H54 (cell line): Measurements from ENCODE around the gene PSMC4.
A peak's percentile ranks its signal among the peaks of the same experiment; 100 is the strongest.

Experiments
- DNase-seq: peaks from one replicate; pipeline ENCODE4 v3.0.0; 2011; ENCODE audit warnings: low spot score, mixed read lengths; ENCODE audit not compliant: insufficient read length
- FAIRE-seq: peaks from 3 replicates; lab custom pipeline; 2011; peaks lifted over from hg19 to GRCh38; lab: Jason Lieb, UNC
- POLR2A ChIP-seq: IDR thresholded peaks from 2 replicates; pipeline ENCODE4 v1.6.1; 2011; ENCODE audit warnings: low read depth, mild to moderate bottlenecking, low read length

Gene PSMC4

DNA sequence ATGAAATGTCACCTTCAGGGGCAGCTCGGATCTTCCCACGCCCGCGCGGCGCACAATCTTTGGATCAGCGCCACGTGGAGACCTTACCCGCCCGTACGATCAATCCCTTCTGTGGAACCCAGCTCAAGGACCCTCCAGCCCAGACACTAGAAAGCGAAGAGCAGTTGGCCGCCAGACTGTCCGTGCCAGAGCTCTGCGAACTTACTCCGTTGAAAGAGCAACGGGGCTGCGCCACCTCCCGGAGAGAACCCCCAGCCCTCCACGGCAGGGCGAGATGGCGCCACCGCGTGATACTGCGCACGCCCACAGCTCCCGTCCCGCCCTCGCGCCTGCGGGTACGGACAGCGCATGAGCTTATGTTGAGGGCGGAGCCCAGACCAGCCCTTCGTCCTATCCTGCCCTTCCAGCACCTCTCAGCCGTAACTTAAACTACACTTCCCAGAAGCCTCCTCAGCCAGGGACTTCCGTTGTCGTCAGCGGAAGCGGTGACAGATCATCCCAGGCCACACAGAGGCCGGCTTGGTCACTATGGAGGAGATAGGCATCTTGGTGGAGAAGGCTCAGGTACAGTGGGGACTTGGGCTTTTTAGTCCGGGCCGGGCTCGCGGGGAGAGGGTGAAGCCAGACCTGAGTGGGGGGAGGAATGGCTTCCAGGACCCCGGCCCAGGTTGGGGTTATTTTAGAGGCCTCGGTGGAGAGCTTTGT, at the start of gene PSMC4:
Gene PSMC4 (plus strand): TSS at position 491 of the 705 bp plus-strand sequence. CDS start 38 bp downstream, at position 529.
- TF ChIP-seq POLR2A, result peak; percentile 89
- DNase-seq, result peak; percentile 98

DNA sequence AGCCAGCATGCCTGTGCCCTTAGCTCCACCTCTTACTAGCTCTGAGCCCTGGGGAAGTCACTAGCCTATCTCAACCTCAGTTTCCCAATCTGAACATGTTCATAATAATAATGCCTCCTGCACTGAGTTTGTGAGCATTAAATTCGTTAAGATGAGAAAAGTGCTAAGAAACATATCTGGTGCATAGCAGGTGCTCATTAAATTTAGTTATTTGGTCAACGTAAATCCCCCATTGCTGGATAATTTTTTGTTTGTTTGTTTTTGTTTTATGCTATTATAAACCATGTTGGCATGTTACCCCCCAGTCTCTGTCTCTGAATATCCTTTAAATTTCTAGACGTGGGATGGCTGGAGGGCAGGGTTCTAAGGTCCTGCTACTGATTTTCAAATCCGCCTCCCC, 47.1 kb upstream of the PSMC4 start:
- no peak for DNase-seq
- no peak for FAIRE-seq
- TF ChIP-seq POLR2A, result no peak

More for the DNA sequence above, at the start of gene PSMC4:
- FAIRE-seq, result peak; percentile 97

DNA sequence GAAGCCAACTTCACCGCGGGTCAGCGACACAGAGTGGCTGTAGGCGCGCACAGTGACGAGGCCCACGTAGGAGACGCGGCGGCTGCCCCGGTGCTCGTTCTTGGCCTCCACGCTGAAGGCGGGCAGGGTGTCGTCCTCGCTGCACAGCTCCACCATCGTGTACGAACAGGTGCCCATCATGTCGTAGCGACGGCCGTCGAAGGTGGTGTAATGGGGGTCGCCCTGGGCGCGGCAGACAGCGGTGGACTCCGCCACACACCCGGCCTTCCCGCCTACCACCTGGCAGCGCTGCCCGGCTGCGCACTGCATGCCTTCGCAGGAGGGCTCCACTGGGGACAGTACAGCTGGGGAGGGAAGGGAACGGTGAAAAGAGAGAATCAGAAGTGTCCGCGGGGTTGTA, 46.6 kb upstream of the PSMC4 start:
- FAIRE-seq (no peak), DNase-seq (no peak)
- no peak for TF ChIP-seq POLR2A

DNA sequence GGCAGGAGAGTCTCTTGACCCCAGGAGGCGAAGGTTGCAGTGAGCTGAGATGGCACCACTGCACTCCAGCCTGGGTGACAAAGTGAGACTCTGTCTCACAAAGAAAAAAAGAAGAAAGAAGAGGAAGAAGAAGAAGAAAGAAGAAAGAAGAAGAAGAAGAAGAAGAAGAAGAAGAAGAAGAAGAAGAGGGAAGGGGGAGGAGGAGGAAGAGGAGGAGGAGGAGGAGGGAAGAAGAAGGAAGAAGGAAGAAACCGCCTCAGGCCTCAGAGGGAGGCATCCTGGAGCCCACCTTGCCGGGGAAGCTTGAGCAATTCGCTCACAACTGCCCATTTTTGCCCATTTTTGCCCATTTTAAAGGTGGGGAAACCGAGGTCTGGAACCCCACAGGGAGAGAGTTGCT, 46.0 kb upstream of the PSMC4 start:
- TF ChIP-seq POLR2A, result no peak
- FAIRE-seq (no peak), DNase-seq (no peak)

DNA sequence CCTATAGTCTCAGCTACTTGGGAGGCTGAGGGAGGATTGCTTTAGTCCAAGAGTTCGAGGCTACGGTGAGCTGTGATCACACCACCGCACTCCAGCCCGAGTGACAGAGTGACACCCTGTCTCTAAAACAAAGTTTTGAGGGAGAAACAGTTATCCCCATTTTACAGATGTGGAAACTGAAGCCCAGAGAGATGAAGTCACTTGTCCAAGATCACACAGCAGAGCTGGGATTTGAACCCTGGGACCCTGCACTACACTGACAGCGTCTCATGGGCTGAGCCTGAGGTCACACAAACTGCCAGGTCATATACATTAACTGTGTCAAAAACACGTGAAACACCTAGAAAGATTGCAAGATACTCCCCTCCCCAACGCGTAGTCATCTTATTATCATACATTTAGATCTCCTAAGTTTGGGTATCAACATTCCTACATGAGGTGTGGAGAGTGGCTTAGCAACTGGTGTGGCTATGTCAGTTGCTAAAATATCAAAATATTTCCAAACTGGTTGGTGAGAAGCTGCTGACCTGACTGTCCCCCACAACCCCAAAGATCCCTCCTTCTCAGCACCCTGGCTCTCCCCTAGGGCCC, 44.7 kb upstream of the PSMC4 start:
- FAIRE-seq (no peak), DNase-seq (no peak)
- no peak for TF ChIP-seq POLR2A

DNA sequence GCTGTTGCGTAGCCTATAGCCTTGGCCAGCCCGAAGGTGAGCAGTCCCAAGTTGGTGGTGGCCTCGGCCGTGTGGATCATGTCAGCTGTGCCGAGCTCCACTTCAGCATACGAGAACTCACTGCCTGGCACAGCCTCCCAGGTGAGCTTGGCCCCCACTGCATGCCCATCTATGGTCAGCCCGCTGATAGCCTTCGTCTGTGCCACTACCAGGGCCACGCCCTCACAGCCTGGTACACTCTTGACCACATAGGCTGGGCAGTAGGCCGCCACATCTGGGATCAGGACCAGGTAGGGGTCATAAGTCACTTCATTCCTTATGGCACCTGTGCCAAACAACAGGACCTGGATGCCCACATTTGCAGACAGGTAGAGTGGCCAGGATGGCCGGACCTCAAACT, 43.9 kb upstream of the PSMC4 start:
- FAIRE-seq (no peak), DNase-seq (no peak)
- no peak for TF ChIP-seq POLR2A

DNA sequence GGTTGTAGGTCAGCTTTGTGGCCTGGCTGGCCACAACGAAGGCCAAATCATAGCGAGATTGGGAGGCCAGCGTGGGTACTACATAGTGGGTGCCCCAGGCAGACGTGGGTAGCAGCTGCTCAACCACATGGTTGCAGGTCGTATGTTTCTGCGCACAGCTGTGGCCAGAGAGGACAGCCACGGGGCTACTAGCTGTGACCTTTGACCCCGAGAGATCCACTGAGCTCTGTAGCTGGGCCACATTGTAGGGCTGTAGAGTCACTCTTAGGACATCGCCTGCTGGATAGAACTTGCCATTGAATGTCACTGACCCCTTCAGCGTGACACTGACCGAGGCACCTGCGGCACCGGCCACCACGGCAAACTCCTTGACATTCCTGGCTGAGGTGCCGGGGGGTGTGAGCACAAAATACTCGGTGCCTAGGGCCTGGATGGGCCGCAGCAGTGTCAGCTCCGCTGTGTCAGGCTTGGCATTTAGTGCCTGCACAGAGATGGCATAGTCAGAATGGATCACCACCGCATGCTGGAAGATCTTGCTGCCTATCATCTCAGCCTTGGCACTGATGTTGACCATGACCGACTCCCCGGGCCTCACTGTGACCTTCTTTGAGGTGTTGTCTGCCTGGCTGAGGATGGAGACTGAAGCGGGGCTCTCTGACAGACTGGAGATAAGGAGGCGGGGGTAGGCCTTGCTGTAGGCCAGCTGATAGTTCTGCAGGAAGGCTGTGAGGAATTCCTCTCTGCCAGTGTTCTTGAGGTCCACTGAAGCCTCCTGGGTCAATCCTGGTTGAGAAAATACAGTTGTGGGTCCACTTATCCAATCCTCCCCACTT, 43.2 kb upstream of the PSMC4 start:
- FAIRE-seq (no peak), DNase-seq (no peak)
- no peak for TF ChIP-seq POLR2A

DNA sequence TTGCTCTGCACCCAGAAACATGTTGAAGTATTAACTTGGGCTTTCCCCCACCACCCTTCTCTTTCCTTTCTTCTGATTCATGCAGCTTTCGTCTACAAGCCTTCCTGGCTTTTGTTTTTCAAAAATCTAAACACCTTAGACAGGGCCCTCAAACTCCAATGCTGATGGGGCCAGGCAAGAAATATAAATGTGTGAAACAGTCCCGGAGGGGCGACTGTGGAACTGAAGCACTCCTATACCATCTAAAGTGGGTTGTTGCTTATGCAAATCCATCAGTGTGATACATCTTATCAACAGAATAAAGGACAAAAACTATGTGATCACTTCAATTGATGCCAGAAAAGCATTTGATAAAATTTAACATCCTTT, 42.6 kb upstream of the PSMC4 start:
- TF ChIP-seq POLR2A, result no peak
- FAIRE-seq, result no peak
- no peak for DNase-seq

DNA sequence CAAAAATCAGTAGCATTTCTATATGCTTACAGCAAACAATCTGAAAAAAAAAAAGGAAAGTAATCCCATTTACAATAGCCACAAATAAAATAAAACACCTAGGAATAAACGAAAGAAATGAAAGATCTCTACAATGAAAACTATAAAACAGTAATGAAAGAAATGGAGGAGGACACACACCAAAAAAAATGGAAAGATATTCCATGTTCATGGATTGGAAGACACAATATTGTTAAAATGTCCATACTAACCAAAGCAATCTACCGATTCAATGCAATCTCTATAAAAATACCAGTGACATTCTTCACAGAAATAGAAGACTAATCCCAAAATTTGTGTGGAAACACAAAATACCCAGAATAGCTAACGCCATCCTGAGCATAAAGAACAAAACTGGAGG, 41.2 kb upstream of the PSMC4 start:
- no peak for TF ChIP-seq POLR2A
- no peak for FAIRE-seq
- DNase-seq, result no peak

DNA sequence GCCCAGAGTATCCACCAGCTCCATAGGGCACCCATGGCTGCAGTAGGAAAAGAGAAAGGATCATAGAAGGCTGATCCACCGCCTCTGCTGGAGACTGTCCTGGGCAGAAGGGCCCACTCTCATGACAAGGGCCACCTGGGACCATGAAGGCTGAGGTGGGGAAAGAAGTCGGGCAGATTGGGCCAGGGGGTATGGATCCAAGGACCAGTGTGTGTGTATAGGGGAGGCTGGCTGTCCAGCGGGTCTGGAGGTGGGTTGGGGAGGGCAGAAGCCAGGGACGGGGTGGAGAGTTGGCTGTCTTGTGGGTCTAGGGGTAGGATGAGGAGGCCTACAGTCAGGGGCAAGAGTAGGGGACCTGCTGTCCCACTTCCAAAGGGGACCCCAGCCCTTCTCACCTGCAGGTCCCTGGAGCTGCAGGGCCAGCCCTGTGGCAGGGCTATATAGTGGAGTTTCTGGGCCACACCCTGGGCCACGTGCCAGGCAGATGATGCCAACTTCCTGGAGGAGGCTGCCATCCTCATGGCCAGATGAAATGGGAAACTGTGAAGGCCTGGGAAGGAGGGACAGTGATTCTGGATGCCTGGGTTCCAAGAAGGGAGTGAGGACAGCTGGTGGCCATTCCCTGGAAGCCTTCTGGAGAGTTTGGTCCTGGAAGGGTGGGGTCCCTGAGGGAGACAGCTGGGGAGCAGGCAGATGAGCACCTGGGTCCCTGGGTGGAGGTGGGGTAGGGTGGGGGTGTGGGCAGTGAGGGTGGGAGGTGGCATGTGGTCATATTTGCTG, 36.2 kb upstream of the PSMC4 start, which contains the start of gene FCGBP:
Gene FCGBP (minus strand): TSS at position 51 of the 780 bp plus-strand sequence.
- no peak for FAIRE-seq

DNA sequence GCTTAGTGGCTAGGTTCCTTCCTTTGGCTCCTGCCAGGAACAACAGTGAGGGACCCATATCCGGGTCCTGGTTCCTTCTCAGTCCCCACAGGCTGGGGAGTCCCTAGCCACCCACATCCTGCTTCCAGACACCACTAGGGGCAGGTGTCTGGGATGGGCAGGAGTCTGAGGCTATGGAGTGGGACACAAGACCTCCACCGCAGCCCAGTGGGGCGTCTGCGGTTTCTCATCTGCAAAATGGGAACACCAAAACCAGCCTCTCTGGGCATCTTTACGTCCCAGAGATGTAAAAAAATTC, 35.7 kb upstream of the PSMC4 start:
- no peak for TF ChIP-seq POLR2A
- no peak for FAIRE-seq
- DNase-seq, result no peak

More for the DNA sequence above, 36.2 kb upstream of the PSMC4 start, which contains the start of gene FCGBP:
- DNase-seq, result no peak
- no peak for TF ChIP-seq POLR2A

DNA sequence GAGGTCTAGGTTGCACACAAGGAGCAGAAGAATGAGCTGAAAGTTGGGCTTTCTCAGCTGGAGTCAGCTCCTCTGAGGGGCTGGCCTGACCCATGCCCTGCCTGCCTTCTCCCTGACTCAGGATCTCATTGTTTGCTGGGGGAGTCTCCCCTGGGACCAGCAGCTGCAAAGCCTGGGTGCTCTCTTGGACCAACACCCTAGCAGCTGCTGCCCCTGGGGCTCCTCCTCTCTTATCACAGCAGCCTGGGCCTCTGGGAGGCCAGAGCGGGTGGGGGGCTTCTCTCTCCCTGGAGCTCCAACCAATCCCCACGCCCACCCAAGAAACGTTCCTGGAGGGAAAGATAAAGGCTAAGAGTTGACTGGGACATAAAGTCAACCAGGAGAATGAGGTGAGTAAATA, 34.9 kb upstream of the PSMC4 start:
- no peak for TF ChIP-seq POLR2A
- FAIRE-seq (no peak), DNase-seq (no peak)

DNA sequence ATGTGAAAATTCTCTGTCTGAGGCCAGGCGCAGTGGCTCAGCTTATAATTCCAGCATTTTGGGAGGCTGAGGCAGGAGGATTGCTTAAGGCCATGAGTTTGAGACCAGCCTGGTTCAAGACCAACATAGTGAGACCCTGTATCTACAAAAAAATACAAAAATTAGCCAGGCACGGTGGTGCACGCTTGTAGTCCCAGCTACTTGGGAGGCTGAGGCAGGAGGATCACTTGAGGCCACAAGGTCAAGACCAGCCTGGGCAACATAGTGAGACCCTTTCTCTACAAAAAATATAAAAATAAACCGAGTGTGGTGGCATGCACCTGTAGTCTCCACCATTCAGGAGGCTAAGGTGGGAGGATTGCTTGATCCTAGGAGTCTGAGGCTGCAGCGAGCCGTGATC, 34.3 kb upstream of the PSMC4 start:
- DNase-seq (no peak), FAIRE-seq (no peak)
- TF ChIP-seq POLR2A, result no peak

DNA sequence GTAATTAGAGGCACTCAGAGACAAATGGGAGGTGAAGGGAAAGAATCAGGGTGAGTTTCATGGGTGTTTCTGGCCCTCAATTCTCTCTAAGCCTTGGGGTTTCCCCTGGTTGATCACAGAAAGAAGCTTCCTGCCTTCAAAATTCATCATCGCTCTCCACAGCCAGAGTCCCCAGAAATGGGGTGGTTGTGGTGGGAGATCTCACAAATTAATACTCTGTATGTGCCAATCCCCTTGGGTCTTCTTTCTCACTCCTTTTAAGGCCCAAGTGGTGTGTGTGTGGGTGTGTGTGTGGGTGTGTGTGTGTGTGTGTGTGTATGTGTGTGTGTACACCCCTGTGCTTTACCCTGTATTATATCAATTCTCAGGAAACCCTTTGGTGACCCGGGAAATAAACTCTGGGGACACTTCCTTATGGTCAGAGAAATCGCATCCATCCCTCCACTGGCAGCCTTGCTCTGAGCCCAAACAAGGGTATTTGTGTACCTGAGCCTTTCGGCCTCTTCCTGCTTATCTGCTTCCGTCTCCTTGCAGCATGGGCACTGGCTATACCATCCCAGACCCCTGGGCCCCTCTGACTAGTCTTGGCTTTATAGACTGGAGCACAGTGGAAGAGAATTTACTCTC, 33.8 kb upstream of the PSMC4 start:
- TF ChIP-seq POLR2A, result no peak
- DNase-seq (no peak), FAIRE-seq (no peak)
